GM12875 (cell line): ENCODE data around the gene PIEZO2.

Experiments used
- H3K4me3 ChIP-seq: one replicate; pipeline ENCODE4 v1.5.1; 2011; ENCODE audit warnings: low read depth, low read length, control low read depth
- TF ChIP-seq, protein P1 (sequence below): IDR thresholded peaks from 2 replicates; pipeline ENCODE4 v1.5.1; 2011; ENCODE audit warnings: low read depth, mild to moderate bottlenecking, control low read depth, inconsistent platforms, low read length, moderate library complexity, borderline replicate concordance; ENCODE audit not compliant: insufficient read depth

PIEZO2 gene

DNA sequence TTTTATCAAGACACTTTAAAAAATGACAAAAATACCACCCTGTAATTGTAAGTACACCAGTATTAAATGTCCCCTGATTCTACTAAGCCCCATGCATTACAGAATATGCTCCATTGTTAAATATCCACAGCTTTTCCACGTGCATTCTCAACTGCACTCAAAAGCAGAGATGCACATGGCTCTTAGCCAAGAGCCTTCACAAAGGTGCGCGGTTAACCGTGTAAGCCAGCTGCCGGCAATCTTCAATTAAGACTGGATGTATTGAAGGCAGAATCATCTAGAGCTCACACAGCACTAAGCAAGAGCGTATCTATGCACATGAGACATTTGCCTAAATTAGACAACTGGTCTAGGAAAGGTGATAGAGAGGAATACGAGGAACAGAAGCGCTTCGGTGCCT, 345.2 kb downstream of the PIEZO2 start:
- no peak overlapping the region for H3K4me3 ChIP-seq
- TF ChIP-seq, protein P1, sequence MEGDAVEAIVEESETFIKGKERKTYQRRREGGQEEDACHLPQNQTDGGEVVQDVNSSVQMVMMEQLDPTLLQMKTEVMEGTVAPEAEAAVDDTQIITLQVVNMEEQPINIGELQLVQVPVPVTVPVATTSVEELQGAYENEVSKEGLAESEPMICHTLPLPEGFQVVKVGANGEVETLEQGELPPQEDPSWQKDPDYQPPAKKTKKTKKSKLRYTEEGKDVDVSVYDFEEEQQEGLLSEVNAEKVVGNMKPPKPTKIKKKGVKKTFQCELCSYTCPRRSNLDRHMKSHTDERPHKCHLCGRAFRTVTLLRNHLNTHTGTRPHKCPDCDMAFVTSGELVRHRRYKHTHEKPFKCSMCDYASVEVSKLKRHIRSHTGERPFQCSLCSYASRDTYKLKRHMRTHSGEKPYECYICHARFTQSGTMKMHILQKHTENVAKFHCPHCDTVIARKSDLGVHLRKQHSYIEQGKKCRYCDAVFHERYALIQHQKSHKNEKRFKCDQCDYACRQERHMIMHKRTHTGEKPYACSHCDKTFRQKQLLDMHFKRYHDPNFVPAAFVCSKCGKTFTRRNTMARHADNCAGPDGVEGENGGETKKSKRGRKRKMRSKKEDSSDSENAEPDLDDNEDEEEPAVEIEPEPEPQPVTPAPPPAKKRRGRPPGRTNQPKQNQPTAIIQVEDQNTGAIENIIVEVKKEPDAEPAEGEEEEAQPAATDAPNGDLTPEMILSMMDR: no peak

- TF ChIP-seq, protein P1: no peak
- H3K4me3 ChIP-seq: no peak overlapping the region
These were observed 350.4 kb downstream of the PIEZO2 start for GRCh38 chr18:10798727-10799550.

GRCh38 chr18:10797896-10798295, 351.5 kb downstream of the PIEZO2 start:
- no peak overlapping the region for H3K4me3 ChIP-seq
- TF ChIP-seq, protein P1: no peak

DNA sequence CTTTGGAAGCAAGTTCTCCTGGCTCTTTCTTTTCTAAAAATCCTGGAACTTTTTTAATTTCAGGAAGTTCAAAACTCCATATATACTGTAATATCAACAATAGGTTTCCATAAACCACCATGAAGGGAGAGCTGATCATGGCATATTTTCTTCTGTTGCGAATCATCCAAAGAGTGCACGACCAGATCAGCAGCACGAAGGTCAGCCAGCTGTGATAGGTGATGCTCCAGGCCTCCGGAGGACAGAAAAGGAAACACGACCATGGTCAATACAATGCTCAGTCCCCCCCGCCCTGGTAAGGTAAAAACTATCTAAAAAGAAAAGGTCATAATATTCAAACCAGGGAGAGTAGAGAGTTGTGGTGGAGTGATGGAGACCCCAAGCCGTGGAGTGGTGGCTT, 354.6 kb downstream of the PIEZO2 start:
- H3K4me3 ChIP-seq: no peak overlapping the region
- TF ChIP-seq, protein P1: no peak

DNA sequence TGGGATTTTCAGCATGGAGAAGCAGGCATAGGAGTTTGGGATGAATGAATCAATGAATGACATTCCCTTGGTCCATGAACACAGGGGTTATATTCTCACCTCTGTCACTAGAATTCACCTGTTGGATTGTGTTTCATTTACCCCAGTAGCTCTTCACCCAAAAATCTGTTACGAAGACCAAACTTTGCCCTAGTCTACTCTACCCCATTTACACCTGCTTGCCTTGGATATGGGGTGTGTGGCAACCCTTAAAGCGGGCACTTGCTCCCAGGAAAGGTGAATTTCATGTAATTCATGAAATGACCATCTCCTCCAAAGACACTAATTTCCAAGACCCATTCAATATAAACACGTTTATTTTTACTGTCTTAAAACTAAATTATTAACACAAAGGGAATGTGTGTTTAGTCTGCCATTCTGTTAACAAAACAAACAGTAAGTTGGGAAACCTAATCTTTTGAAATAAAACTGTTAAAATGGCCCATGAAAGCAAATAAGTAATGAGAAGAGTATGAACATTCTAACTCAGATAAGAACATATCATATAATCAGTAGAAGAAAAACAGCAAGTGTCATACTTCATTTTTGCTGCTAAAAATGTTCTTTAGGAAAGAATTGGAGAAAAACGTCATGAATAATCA, 355.5 kb downstream of the PIEZO2 start:
- TF ChIP-seq, protein P1: no peak
- no peak overlapping the region for H3K4me3 ChIP-seq

DNA sequence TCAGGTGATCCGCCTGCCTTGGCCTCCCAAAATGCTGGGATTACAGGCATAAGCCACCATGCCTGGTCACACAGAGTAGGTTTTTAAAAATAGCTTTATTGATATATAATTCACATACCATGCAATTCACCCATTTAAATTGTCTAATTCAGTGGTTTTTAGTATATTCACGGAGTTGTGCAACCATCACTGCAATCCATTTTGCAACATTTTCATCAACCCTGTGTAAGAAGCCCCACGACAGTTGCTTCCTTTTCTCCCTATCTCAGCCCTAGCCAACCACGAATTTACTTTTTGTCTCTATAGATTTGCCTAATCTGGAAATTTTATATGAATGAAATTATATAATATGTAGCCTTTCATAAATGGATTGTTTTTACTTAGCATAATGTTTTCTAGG, 357.2 kb downstream of the PIEZO2 start:
- TF ChIP-seq, protein P1: no peak

More for the DNA sequence above, 357.2 kb downstream of the PIEZO2 start:
- H3K4me3 ChIP-seq: no peak overlapping the region
